PC-3 (cell line): ENCODE measurements around the gene CCDC141. TPM values are rescaled to one million over a fixed set of nuclear protein-coding genes. Genes with fewer than 3 reads are reported as not detected.

Source experiments
- ATAC-seq: fragments of 200-7000 bp; cut with Tn5 transposase; 2 replicates; pipeline ENCODE4 v1.9.1; 2020; ENCODE audit warnings: mild to moderate bottlenecking, moderate library complexity
- BruUV-seq: library from RNA; stranded (reverse); fragments of 400-500 nt; replicated peaks from 2 replicates; lab custom pipeline; 2021; lab: Mats Ljungman, UMichigan
- CTCF ChIA-PET: fragments of 300-600 bp; sonication (Branson Sonifier 250); formaldehyde crosslinking; loops from one replicate; lab custom pipeline; 2022; ENCODE audit warnings: antibody characterized with exemption; lab: Charles Lee
- POLR2A ChIA-PET: fragments of 300-600 bp; sonication (Branson Sonifier 250); formaldehyde crosslinking; loops from one replicate; lab custom pipeline; 2022; ENCODE audit warnings: antibody characterized with exemption; ENCODE audit not compliant: unreplicated experiment; lab: Charles Lee
- DNase-seq: peaks from one replicate; pipeline ENCODE4 v3.0.0-alpha.2; 2015
- H2AFZ ChIP-seq: fragments of 300-600 bp; sonication (generic); 2 replicates; pipeline ENCODE4 v1.6.0; 2016; ENCODE audit warnings: antibody characterized with exemption, low read length
- H3F3A ChIP-seq: fragments of 300-600 bp; sonication (generic); one replicate; pipeline ENCODE4 v1.6.0; 2017; ENCODE audit warnings: antibody characterized with exemption, low read length, control low read depth, mild to moderate bottlenecking; ENCODE audit not compliant: unreplicated experiment
- H3K27ac ChIP-seq: fragments of 300-600 bp; sonication (generic); 2 replicates; pipeline ENCODE4 v1.5.1; 2016; ENCODE audit warnings: mild to moderate bottlenecking, low read length
- H3K27me3 ChIP-seq: fragments of 300-600 bp; sonication (generic); 2 replicates; pipeline ENCODE4 v1.6.1; 2016; ENCODE audit warnings: low read length, mixed read lengths
- H3K36me3 ChIP-seq: fragments of 300-600 bp; sonication (generic); 2 replicates; pipeline ENCODE4 v1.6.1; 2016; ENCODE audit warnings: low read depth, mixed run types, low read length, mixed read lengths
- H3K4me1 ChIP-seq: fragments of 300-600 bp; sonication (generic); 2 replicates; pipeline ENCODE4 v1.5.1; 2016; ENCODE audit warnings: low read length; ENCODE audit not compliant: insufficient read depth
- H3K4me2 ChIP-seq: fragments of 300-600 bp; sonication (generic); 2 replicates; pipeline ENCODE4 v1.6.0; 2016; ENCODE audit warnings: low read length
- H3K4me3 ChIP-seq: fragments of 300-600 bp; sonication (generic); 2 replicates; pipeline ENCODE4 v1.5.1; 2016; ENCODE audit warnings: mild to moderate bottlenecking, low read length, mixed read lengths
- H3K79me2 ChIP-seq: fragments of 300-600 bp; sonication (generic); 2 replicates; pipeline ENCODE4 v1.6.1; 2017; ENCODE audit warnings: low read length, mixed read lengths
- H3K9ac ChIP-seq: fragments of 300-600 bp; sonication (generic); 2 replicates; pipeline ENCODE4 v1.6.0; 2016; ENCODE audit warnings: mild to moderate bottlenecking, low read length
- H3K9me2 ChIP-seq: fragments of 300-600 bp; sonication (generic); replicated peaks from 2 replicates; pipeline ENCODE4 v1.6.1; 2016; ENCODE audit warnings: mixed run types, low read length, mixed read lengths
- H3K9me3 ChIP-seq: fragments of 300-600 bp; sonication (generic); 2 replicates; pipeline ENCODE4 v1.6.1; 2016; ENCODE audit warnings: low read length, mixed read lengths
- H4K20me1 ChIP-seq: fragments of 300-600 bp; sonication (generic); 2 replicates; pipeline ENCODE4 v1.6.1; 2016; ENCODE audit warnings: low read length, mixed read lengths
- EZH2 ChIP-seq: fragments of 300-600 bp; sonication (generic); IDR thresholded peaks from one replicate; pipeline ENCODE4 v1.6.1; 2017; ENCODE audit warnings: antibody characterized with exemption, mild to moderate bottlenecking, low read length; ENCODE audit not compliant: unreplicated experiment
- EZH2phosphoT487 ChIP-seq: fragments of 300-600 bp; sonication (generic); IDR thresholded peaks from 2 replicates; pipeline ENCODE4 v1.6.1; 2018; ENCODE audit warnings: mild to moderate bottlenecking, antibody characterized with exemption, low read length, borderline replicate concordance
- intact Hi-C: fragments of 100-400 bp; cut with micrococcal nuclease; formaldehyde crosslinking; loops from 2 replicates; pipeline ENCODE4 v1.9.0; 2023
- total RNA-seq: library from RNA; depleted of rRNA; stranded (reverse); fragments of >200 nt; gene quantifications from 2 replicates; pipeline ENCODE4 v1.2.3, GENCODE V29; 2014
- TF ChIP-seq, protein P1 (sequence below): fragments of 300-600 bp; sonication (generic); conservative IDR thresholded peaks from 2 replicates; pipeline ENCODE4 v1.5.1; 2017; ENCODE audit warnings: antibody characterized with exemption, low read depth, mild to moderate bottlenecking, low read length

CCDC141 gene
- total RNA-seq, 1 experiment from 2014 or later: 1.1 TPM

- Histone ChIP-seq H3K9ac (no peak overlapping the region), H2AFZ (no peak overlapping the region), H3K36me3 (no peaks in the 10 kb centered on the region), H3K9me2 (no peaks in the 10 kb centered on the region), H3K27ac (no peak overlapping the region), H3K4me2 (no peak overlapping the region), H3F3A (no peaks in the 10 kb centered on the region), H3K79me2 (no peaks in the 10 kb centered on the region), H4K20me1 (no peaks in the 10 kb centered on the region), H3K9me3 (no peaks in the 10 kb centered on the region), H3K4me1 (no peaks in the 10 kb centered on the region), H3K4me3 (no peak overlapping the region), H3K27me3 (no peaks in the 10 kb centered on the region)
- intact Hi-C loops: no loop called here
- ChIA-PET CTCF (no interaction called here), POLR2A (no interaction called here)
- DNase-seq: no peak
- no peak for ATAC-seq
- TF ChIP-seq EZH2 (no peak), EZH2phosphoT487 (no peak)
- TF ChIP-seq, protein P1, sequence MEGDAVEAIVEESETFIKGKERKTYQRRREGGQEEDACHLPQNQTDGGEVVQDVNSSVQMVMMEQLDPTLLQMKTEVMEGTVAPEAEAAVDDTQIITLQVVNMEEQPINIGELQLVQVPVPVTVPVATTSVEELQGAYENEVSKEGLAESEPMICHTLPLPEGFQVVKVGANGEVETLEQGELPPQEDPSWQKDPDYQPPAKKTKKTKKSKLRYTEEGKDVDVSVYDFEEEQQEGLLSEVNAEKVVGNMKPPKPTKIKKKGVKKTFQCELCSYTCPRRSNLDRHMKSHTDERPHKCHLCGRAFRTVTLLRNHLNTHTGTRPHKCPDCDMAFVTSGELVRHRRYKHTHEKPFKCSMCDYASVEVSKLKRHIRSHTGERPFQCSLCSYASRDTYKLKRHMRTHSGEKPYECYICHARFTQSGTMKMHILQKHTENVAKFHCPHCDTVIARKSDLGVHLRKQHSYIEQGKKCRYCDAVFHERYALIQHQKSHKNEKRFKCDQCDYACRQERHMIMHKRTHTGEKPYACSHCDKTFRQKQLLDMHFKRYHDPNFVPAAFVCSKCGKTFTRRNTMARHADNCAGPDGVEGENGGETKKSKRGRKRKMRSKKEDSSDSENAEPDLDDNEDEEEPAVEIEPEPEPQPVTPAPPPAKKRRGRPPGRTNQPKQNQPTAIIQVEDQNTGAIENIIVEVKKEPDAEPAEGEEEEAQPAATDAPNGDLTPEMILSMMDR: no peak
- no TSS peak for BruUV-seq
Observed at GRCh38 chr2:179024445-179024844, 25.5 kb downstream of the CCDC141 start.

GRCh38 chr2:179022685-179023084 is 27.3 kb downstream of the CCDC141 start:
- intact Hi-C loops: no loop called here

GRCh38 chr2:179021258-179021657 is 28.7 kb downstream of the CCDC141 start:
- H3K9ac ChIP-seq: no peak overlapping the region
- H4K20me1 ChIP-seq: no peaks in the 10 kb centered on the region
- H3F3A ChIP-seq: no peaks in the 10 kb centered on the region
- BruUV-seq: no TSS peak
- no peaks in the 10 kb centered on the region for H3K4me1 ChIP-seq
- ATAC-seq (no peak), DNase-seq (no peak)
- H3K27ac ChIP-seq: no peak overlapping the region
- H3K9me3 ChIP-seq: no peaks in the 10 kb centered on the region
- CTCF ChIA-PET: no interaction called here
- TF ChIP-seq, protein P1: no peak
- no peak for TF ChIP-seq EZH2phosphoT487
- no peak for TF ChIP-seq EZH2
- no peaks in the 10 kb centered on the region for H3K79me2 ChIP-seq
- no peaks in the 10 kb centered on the region for H3K9me2 ChIP-seq
- no peaks in the 10 kb centered on the region for H3K36me3 ChIP-seq
- intact Hi-C loops: loop anchor here (2.0 kb wide), 1 partner anchor 258 kb away; no protein-coding TSS in a partner anchor
- no peak overlapping the region for H2AFZ ChIP-seq
- POLR2A ChIA-PET: no interaction called here
- H3K4me2 ChIP-seq: no peak overlapping the region
- no peaks in the 10 kb centered on the region for H3K27me3 ChIP-seq
- H3K4me3 ChIP-seq: no peak overlapping the region

More at GRCh38 chr2:179022685-179023084, 27.3 kb downstream of the CCDC141 start:
- Histone ChIP-seq H3K27me3 (no peaks in the 10 kb centered on the region), H4K20me1 (no peaks in the 10 kb centered on the region), H3F3A (no peaks in the 10 kb centered on the region), H3K9me3 (no peaks in the 10 kb centered on the region), H3K27ac (no peak overlapping the region), H3K9me2 (no peaks in the 10 kb centered on the region), H3K9ac (no peak overlapping the region), H2AFZ (no peak overlapping the region), H3K36me3 (no peaks in the 10 kb centered on the region), H3K4me3 (no peak overlapping the region), H3K79me2 (no peaks in the 10 kb centered on the region), H3K4me1 (no peaks in the 10 kb centered on the region), H3K4me2 (no peak overlapping the region)
- BruUV-seq: no TSS peak
- no peak for DNase-seq
- ATAC-seq: no peak
- ChIA-PET POLR2A (no interaction called here), CTCF (no interaction called here)
- TF ChIP-seq, protein P1: no peak
- no peak for TF ChIP-seq EZH2phosphoT487
- no peak for TF ChIP-seq EZH2
